ENCODE data around the gene CITED4. TPM values are rescaled to one million over a fixed set of nuclear protein-coding genes. Genes with fewer than 3 reads are reported as not detected.

The CITED4 gene
- total and polyA plus RNA-seq, 2 experiments from 2014 or later = 98.6 to 180 TPM

- Histone ChIP-seq H3K4me1 (ENCODE audit: low read depth) (no peaks in the 10 kb centered on the region), H3K36me3 (no peaks in the 10 kb centered on the region), H3K27me3 (no peaks in the 10 kb centered on the region), H3K4me3 (no peak overlapping the region), H3K9me3 (ENCODE audit: low read depth) (no peaks in the 10 kb centered on the region), H3K27ac (no peak overlapping the region)
- TF ChIP-seq CTCF (IDR thresholded peaks at IDR 0.05; ENCODE audit: low read depth, low read length) = no peak
- DNase-seq (ENCODE audit: low read depth in 1 of 2, low spot score in 1 of 2) = no peak
These were observed 16.3 kb downstream of the CITED4 start for GRCh38 chr1:40845895-40846294.

- DNase-seq (ENCODE audit: low read depth in 1 of 2, low spot score in 1 of 2) = no peak
- no peaks in the 10 kb centered on the region for H3K27me3 ChIP-seq
- no peak for TF ChIP-seq CTCF (IDR thresholded peaks at IDR 0.05; ENCODE audit: low read depth, low read length)
- H3K27ac ChIP-seq = no peak overlapping the region
- no peaks in the 10 kb centered on the region for H3K9me3 ChIP-seq (ENCODE audit: low read depth)
- H3K4me1 ChIP-seq (ENCODE audit: low read depth) = no peaks in the 10 kb centered on the region
- H3K4me3 ChIP-seq = no peak overlapping the region
- H3K36me3 ChIP-seq = no peaks in the 10 kb centered on the region
These were observed 17.0 kb downstream of the CITED4 start for GRCh38 chr1:40844887-40845878.

GRCh38 chr1:40844079-40844478 is 18.1 kb downstream of the CITED4 start:
- H3K36me3 ChIP-seq = no peaks in the 10 kb centered on the region

GRCh38 chr1:40842691-40843090 is 19.5 kb downstream of the CITED4 start:
- H3K27ac ChIP-seq = no peak overlapping the region
- no peaks in the 10 kb centered on the region for H3K36me3 ChIP-seq
- no peak for DNase-seq (ENCODE audit: low read depth in 1 of 2, low spot score in 1 of 2)
- H3K4me1 ChIP-seq (ENCODE audit: low read depth) = peaks cover 4% of the 10 kb centered on the region
- H3K27me3 ChIP-seq = no peaks in the 10 kb centered on the region
- no peak for TF ChIP-seq CTCF (IDR thresholded peaks at IDR 0.05; ENCODE audit: low read depth, low read length)
- no peaks in the 10 kb centered on the region for H3K9me3 ChIP-seq (ENCODE audit: low read depth)
- H3K4me3 ChIP-seq = no peak overlapping the region

More at GRCh38 chr1:40844079-40844478, 18.1 kb downstream of the CITED4 start:
- Histone ChIP-seq H3K4me3 (no peak overlapping the region), H3K27me3 (no peaks in the 10 kb centered on the region), H3K9me3 (ENCODE audit: low read depth) (no peaks in the 10 kb centered on the region), H3K4me1 (ENCODE audit: low read depth) (peaks cover under 1% of the 10 kb centered on the region), H3K27ac (no peak overlapping the region)
- no peak for DNase-seq (ENCODE audit: low read depth in 1 of 2, low spot score in 1 of 2)
- no peak for TF ChIP-seq CTCF (IDR thresholded peaks at IDR 0.05; ENCODE audit: low read depth, low read length)

- Histone ChIP-seq H3K27me3 (no peaks in the 10 kb centered on the region), H3K36me3 (no peaks in the 10 kb centered on the region), H3K27ac (no peak overlapping the region), H3K4me1 (ENCODE audit: low read depth) (peaks cover 4% of the 10 kb centered on the region), H3K9me3 (ENCODE audit: low read depth) (no peaks in the 10 kb centered on the region), H3K4me3 (no peak overlapping the region)
- no peak for TF ChIP-seq CTCF (IDR thresholded peaks at IDR 0.05; ENCODE audit: low read depth, low read length)
- DNase-seq (ENCODE audit: low read depth in 1 of 2, low spot score in 1 of 2) = no peak
These were observed 20.0 kb downstream of the CITED4 start for GRCh38 chr1:40842207-40842606.
